Endodermal cell (in vitro differentiated cells): ENCODE results near the gene ASCC3. TPM values are rescaled to one million over a fixed set of nuclear protein-coding genes. Genes with fewer than 3 reads are reported as not detected.

ENCODE experiments used
- DNase-seq: peaks from one replicate; pipeline ENCODE4 v3.0.0-alpha.2; 2017
- H3K27ac ChIP-seq: 2 replicates; pipeline ENCODE4 v1.5.1; 2013; ENCODE audit warnings: mild to moderate bottlenecking, low read depth, low read length, moderate library complexity
- H3K27me3 ChIP-seq: 2 replicates; pipeline ENCODE4 v1.6.1; 2013; ENCODE audit warnings: mild to moderate bottlenecking, low read length, moderate library complexity; ENCODE audit not compliant: insufficient read depth, control insufficient read depth, poor library complexity, severe bottlenecking
- H3K36me3 ChIP-seq: 2 replicates; pipeline ENCODE4 v1.7.0; 2013; ENCODE audit warnings: mild to moderate bottlenecking, low read length, moderate library complexity; ENCODE audit not compliant: control insufficient read depth, insufficient read depth
- H3K4me1 ChIP-seq: one replicate; pipeline ENCODE4 v1.7.0; 2013; ENCODE audit warnings: low read length; ENCODE audit not compliant: control insufficient read depth, insufficient read depth
- H3K4me3 ChIP-seq: 2 replicates; pipeline ENCODE4 v1.5.1; 2013; ENCODE audit warnings: mild to moderate bottlenecking, low read length, moderate library complexity
- H3K9ac ChIP-seq: 2 replicates; pipeline ENCODE4 v1.6.1; 2013; ENCODE audit warnings: mild to moderate bottlenecking, low read length, moderate library complexity; ENCODE audit not compliant: poor library complexity, severe bottlenecking; ENCODE audit errors: extremely low read depth
- H3K9me3 ChIP-seq: 2 replicates; pipeline ENCODE4 v1.6.1; 2013; ENCODE audit warnings: mild to moderate bottlenecking, low read length, moderate library complexity; ENCODE audit not compliant: control insufficient read depth
- H3K27ac Mint-ChIP-seq: 2 replicates; pipeline ENCODE4 v1.8.0; 2020; ENCODE audit warnings: mixed read lengths
- H3K27me3 Mint-ChIP-seq: 2 replicates; pipeline ENCODE4 v1.8.0; 2021; ENCODE audit warnings: mild to moderate bottlenecking, mixed read lengths; ENCODE audit not compliant: insufficient read depth
- H3K36me3 Mint-ChIP-seq: 2 replicates; pipeline ENCODE4 v1.8.0; 2020; ENCODE audit warnings: low read depth, mixed read lengths
- H3K4me1 Mint-ChIP-seq: 2 replicates; pipeline ENCODE4 v1.8.0; 2020; ENCODE audit warnings: mixed read lengths
- H3K4me3 Mint-ChIP-seq: 2 replicates; pipeline ENCODE4 v1.8.0; 2020; ENCODE audit warnings: mild to moderate bottlenecking, moderate library complexity, mixed read lengths
- H3K9me3 Mint-ChIP-seq: 2 replicates; pipeline ENCODE4 v1.8.0; 2020; ENCODE audit warnings: mild to moderate bottlenecking, mixed read lengths
- WGBS, 2 experiments: methylation state at CpG; one replicate each; pipeline versions ENCODE4 v1.1.5 to v1.1.7; 2013; ENCODE audit warnings: missing lambda C conversion rate in 2 of 2, mixed read lengths in 1 of 2; ENCODE audit not compliant: insufficient coverage in 1 of 2, insufficient read length in 1 of 2; 5-methylcytosine and 5-hydroxymethylcytosine counted together
- long read RNA-seq, 4 experiments: library from polyadenylated mRNA in 2 of 4; library from RNA in 1 of 4; library from capped mRNA in 1 of 4; stranded (forward) in 3 of 4; unstranded in 1 of 4; transcript quantifications; one replicate each; pipeline ENCODE4 v2.0.0, GENCODE V29; 2020 to 2021; ENCODE audit warnings: inconsistent platforms in 1 of 4
- polyA plus RNA-seq, 2 experiments: library from polyadenylated mRNA; stranded (reverse); fragments of 50-300 nt; gene quantifications; one replicate each; pipeline ENCODE4 v1.2.3, GENCODE V29; 2013
- total RNA-seq, 2 donors: library from RNA; stranded (reverse); fragmentation: NEBNext Ultra II Directional in 1 of 2; extraction: Animal tissue kit (Norgen Biotek cat#: 25700) in 1 of 2; gene quantifications; 2 replicates in 1 of 2; 3 replicates in 1 of 2; pipeline ENCODE4 v1.2.1, GENCODE V29; 2021
- TF ChIP-seq, protein P1 (sequence below): fragments of 200-600 bp; sonication (generic); conservative IDR thresholded peaks from 2 replicates; pipeline ENCODE4 v1.5.0; 2021; ENCODE audit warnings: antibody characterized with exemption, mild to moderate bottlenecking

The ASCC3 gene, protein sequence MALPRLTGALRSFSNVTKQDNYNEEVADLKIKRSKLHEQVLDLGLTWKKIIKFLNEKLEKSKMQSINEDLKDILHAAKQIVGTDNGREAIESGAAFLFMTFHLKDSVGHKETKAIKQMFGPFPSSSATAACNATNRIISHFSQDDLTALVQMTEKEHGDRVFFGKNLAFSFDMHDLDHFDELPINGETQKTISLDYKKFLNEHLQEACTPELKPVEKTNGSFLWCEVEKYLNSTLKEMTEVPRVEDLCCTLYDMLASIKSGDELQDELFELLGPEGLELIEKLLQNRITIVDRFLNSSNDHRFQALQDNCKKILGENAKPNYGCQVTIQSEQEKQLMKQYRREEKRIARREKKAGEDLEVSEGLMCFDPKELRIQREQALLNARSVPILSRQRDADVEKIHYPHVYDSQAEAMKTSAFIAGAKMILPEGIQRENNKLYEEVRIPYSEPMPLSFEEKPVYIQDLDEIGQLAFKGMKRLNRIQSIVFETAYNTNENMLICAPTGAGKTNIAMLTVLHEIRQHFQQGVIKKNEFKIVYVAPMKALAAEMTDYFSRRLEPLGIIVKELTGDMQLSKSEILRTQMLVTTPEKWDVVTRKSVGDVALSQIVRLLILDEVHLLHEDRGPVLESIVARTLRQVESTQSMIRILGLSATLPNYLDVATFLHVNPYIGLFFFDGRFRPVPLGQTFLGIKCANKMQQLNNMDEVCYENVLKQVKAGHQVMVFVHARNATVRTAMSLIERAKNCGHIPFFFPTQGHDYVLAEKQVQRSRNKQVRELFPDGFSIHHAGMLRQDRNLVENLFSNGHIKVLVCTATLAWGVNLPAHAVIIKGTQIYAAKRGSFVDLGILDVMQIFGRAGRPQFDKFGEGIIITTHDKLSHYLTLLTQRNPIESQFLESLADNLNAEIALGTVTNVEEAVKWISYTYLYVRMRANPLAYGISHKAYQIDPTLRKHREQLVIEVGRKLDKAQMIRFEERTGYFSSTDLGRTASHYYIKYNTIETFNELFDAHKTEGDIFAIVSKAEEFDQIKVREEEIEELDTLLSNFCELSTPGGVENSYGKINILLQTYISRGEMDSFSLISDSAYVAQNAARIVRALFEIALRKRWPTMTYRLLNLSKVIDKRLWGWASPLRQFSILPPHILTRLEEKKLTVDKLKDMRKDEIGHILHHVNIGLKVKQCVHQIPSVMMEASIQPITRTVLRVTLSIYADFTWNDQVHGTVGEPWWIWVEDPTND (N-terminal part only)
- total RNA-seq: 10 to 100 TPM; 40.0 to 41.1 TPM
- 31.0 TPM for polyA plus RNA-seq (2013, experiment 1 of 2)
- polyA plus RNA-seq (2013, experiment 2 of 2): 29.4 TPM
- long read RNA-seq, experiment 1, full-length matches to known transcripts: 3 of 18 reads
- long read RNA-seq, experiment 1, partial matches to known transcripts: 14 of 18 reads
- long read RNA-seq, experiment 1, other reads (novel, unspliced or antisense): 1 of 18 reads
- long read RNA-seq, experiment 2, full-length matches to known transcripts: 14 of 39 reads
- long read RNA-seq, experiment 2, partial matches to known transcripts: 17 of 39 reads
- long read RNA-seq, experiment 2, other reads (novel, unspliced or antisense): 8 of 39 reads
- long read RNA-seq, experiment 3, full-length matches to known transcripts: 9 of 40 reads
- long read RNA-seq, experiment 3, partial matches to known transcripts: 22 of 40 reads
- long read RNA-seq, experiment 3, other reads (novel, unspliced or antisense): 9 of 40 reads
- long read RNA-seq, experiment 4, partial matches to known transcripts: 4 of 7 reads
- long read RNA-seq, experiment 4, other reads (novel, unspliced or antisense): 1 of 7 reads

DNA sequence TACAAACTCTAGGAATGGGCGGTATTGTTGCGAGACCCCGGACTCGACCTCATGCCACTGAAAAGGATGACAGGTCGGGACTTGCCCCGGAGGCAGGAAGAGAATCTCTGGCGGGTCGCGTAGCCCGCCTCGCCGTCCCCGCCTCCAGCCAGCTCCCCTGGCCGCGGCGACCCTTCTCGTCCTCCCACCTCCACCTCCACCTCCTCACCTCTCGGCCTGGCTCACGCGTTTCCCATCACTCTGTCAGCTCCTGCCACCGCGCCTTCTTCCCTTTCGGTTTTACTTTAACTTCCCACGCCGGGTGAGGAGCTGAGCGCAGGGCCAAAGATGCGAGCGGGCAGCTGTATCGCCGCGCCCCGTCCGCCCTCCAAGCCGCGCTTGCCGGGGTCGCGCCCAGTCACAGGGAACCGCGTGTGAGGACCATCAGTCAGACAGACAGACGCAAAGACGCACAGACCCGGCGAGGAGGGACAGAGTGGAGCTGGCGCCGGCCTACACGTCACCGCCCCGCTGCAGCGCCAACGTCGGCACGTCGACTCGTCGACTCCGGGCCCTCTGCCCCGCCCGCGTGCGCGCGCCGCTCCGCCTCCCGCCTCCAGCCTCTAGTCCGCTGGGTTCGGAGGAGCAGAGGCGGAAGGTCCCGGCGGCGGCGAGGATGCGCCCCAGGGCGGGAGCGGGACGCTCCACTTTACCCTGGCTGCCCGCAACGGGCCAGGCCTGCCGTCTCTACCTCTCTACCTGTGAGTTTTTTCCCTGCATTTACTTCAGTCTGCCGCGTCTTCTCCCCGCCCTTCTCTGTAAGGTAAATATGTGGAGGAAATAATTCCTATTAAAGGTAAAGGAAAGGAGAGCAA lies at the start of gene ASCC3:
TSS of gene ASCC3 (minus strand) at position 477 of the 854 bp plus-strand sequence. CDS start 13,332 bp downstream, outside the sequence.
- no peaks in the 10 kb centered on the region for H3K9me3 ChIP-seq
- H3K27me3 Mint-ChIP-seq: peaks cover 2% of the 10 kb centered on the region
- no peaks in the 10 kb centered on the region for H3K36me3 ChIP-seq
- H3K4me1 Mint-ChIP-seq: peaks cover 49% of the 10 kb centered on the region
- peak within 1 kb of the TSS; percentile 58 for H3K27ac ChIP-seq
- H3K9ac ChIP-seq: peak within 1 kb of the TSS; percentile 48
- H3K4me1 ChIP-seq: peaks cover 7% of the 10 kb centered on the region
- DNase-seq: peak; percentile 96
- peak within 1 kb of the TSS; percentile 97 for H3K27ac Mint-ChIP-seq
- no peaks in the 10 kb centered on the region for H3K27me3 ChIP-seq
- H3K36me3 Mint-ChIP-seq: peaks cover 2% of the 10 kb centered on the region
- TF ChIP-seq, protein P1, sequence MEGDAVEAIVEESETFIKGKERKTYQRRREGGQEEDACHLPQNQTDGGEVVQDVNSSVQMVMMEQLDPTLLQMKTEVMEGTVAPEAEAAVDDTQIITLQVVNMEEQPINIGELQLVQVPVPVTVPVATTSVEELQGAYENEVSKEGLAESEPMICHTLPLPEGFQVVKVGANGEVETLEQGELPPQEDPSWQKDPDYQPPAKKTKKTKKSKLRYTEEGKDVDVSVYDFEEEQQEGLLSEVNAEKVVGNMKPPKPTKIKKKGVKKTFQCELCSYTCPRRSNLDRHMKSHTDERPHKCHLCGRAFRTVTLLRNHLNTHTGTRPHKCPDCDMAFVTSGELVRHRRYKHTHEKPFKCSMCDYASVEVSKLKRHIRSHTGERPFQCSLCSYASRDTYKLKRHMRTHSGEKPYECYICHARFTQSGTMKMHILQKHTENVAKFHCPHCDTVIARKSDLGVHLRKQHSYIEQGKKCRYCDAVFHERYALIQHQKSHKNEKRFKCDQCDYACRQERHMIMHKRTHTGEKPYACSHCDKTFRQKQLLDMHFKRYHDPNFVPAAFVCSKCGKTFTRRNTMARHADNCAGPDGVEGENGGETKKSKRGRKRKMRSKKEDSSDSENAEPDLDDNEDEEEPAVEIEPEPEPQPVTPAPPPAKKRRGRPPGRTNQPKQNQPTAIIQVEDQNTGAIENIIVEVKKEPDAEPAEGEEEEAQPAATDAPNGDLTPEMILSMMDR: no peak
- WGBS, 2 experiments: 0% methylated on average over 19 to 83 of the region's 83 CpGs
- peak within 1 kb of the TSS; percentile 97 for H3K4me3 Mint-ChIP-seq
- H3K4me3 ChIP-seq: peak within 1 kb of the TSS; percentile 91
- H3K9me3 Mint-ChIP-seq: no peaks in the 10 kb centered on the region

DNA sequence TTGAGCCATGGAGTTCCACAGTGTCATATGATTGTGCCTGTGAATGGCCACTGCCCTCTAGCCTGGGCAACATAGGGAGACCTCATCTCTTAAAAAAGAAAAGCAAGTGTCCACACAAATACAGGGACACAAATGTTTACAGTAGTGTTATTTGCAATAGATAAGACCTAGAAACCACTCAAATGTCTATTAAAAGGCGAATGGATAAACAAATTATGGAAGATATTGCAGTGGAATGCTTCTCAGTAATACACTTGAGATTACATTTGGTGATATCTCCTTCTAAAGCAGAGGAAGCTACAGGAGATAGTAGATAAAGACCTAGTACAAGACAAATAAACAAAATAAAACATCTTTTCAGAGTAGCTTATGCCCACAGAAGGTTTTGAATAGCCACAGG lies 44.6 kb upstream of the ASCC3 start:
- Histone ChIP-seq H3K27me3 (no peaks in the 10 kb centered on the region), H3K9ac (no peak overlapping the region), H3K9me3 (no peaks in the 10 kb centered on the region), H3K4me1 (no peaks in the 10 kb centered on the region), H3K27ac (no peak overlapping the region), H3K36me3 (no peaks in the 10 kb centered on the region), H3K4me3 (no peak overlapping the region)
- WGBS, 2 experiments: 100% methylated on average over 1 of the region's 1 CpG
- Mint-ChIP-seq H3K4me1 (no peaks in the 10 kb centered on the region), H3K27me3 (no peaks in the 10 kb centered on the region), H3K4me3 (no peak overlapping the region), H3K9me3 (no peaks in the 10 kb centered on the region), H3K27ac (no peak overlapping the region), H3K36me3 (no peaks in the 10 kb centered on the region)
- TF ChIP-seq, protein P1: no peak
- DNase-seq: no peak
